Activated naive CD8-positive, alpha-beta T cell treated with anti-CD3 and anti-CD28 coated beads, Interleukin-2, amount 10 ng/mL, durations not matched to agents 7 days and 5 days (primary cell): ENCODE results near the gene LRRC56. TPM values are rescaled to one million over a fixed set of nuclear protein-coding genes. Genes with fewer than 3 reads are reported as not detected.
A peak's percentile ranks its signal among the peaks of the same experiment; 100 is the strongest.

Experiments
- ATAC-seq: fragments of 150-1000 bp; cut with Tn5 transposase; one replicate; pipeline ENCODE4 v1.10.0; 2021; ENCODE audit warnings: low read depth, moderate library complexity
- POLR2A ChIA-PET: fragments of 350-600 bp; sonication (Branson Sonifier 250); formaldehyde crosslinking; loops from one replicate; lab custom pipeline; 2021; ENCODE audit warnings: antibody characterized with exemption; lab: Charles Lee
- DNase-seq: peaks from one replicate; pipeline ENCODE4 v3.0.0; 2021
- H3K27ac Mint-ChIP-seq: one replicate; pipeline ENCODE4 v1.8.0; 2022; ENCODE audit warnings: mild to moderate bottlenecking, mixed read lengths
- H3K27me3 Mint-ChIP-seq: one replicate; pipeline ENCODE4 v1.8.0; 2022; ENCODE audit warnings: mild to moderate bottlenecking, moderate library complexity, mixed read lengths
- H3K36me3 Mint-ChIP-seq: one replicate; pipeline ENCODE4 v1.8.0; 2021; ENCODE audit warnings: mild to moderate bottlenecking, mixed read lengths
- H3K4me1 Mint-ChIP-seq: one replicate; pipeline ENCODE4 v1.8.0; 2021; ENCODE audit warnings: mixed read lengths
- H3K4me3 Mint-ChIP-seq: one replicate; pipeline ENCODE4 v1.8.0; 2022; ENCODE audit warnings: mild to moderate bottlenecking, moderate library complexity, mixed read lengths
- H3K9me3 Mint-ChIP-seq: one replicate; pipeline ENCODE4 v1.8.0; 2021; ENCODE audit warnings: mixed read lengths
- total RNA-seq, 2 experiments: library from RNA; stranded (reverse); gene quantifications; one replicate each; pipeline ENCODE4 v1.2.3, GENCODE V29; 2021

LRRC56 gene
- total RNA-seq, 2 experiments from 2014 or later, result 4.3 to 4.7 TPM

GRCh38 chr11:557328-558132 lies 20.2 kb downstream of the LRRC56 start:
- no peak for ATAC-seq
- Mint-ChIP-seq H3K4me1 (peaks cover 10% of the 10 kb centered on the region), H3K27me3 (peaks cover 18% of the 10 kb centered on the region), H3K9me3 (no peaks in the 10 kb centered on the region), H3K36me3 (no peaks in the 10 kb centered on the region), H3K27ac (no peak overlapping the region), H3K4me3 (no peak overlapping the region)
- peak; percentile 39 for DNase-seq
- POLR2A ChIA-PET, result interaction anchor here (1.2 to 4.2 kb wide), 5 partner anchors 11 to 165 kb away, joined by 3 to 26 read pairs (median 8); partner anchors contain the start of gene IRF7

GRCh38 chr11:558503-558902 lies 21.2 kb downstream of the LRRC56 start:
- Mint-ChIP-seq H3K27ac (no peak overlapping the region), H3K9me3 (no peaks in the 10 kb centered on the region), H3K4me3 (no peak overlapping the region), H3K36me3 (no peaks in the 10 kb centered on the region), H3K27me3 (peaks cover 18% of the 10 kb centered on the region), H3K4me1 (peaks cover 11% of the 10 kb centered on the region)
- POLR2A ChIA-PET, result interaction anchor here (0.9 kb wide), 1 partner anchor 23 kb away, joined by 4 read pairs; the partner anchor contains the start of gene HRAS
- DNase-seq (peak; percentile 38), ATAC-seq (no peak)

- POLR2A ChIA-PET, result interaction anchor here (0.9 to 1.9 kb wide), 4 partner anchors 9 to 53 kb away, joined by 4 to 7 read pairs (median 6); partner anchors contain the start of gene HRAS
- Mint-ChIP-seq H3K4me1 (peaks cover 13% of the 10 kb centered on the region), H3K36me3 (no peaks in the 10 kb centered on the region), H3K9me3 (no peaks in the 10 kb centered on the region), H3K27ac (no peak overlapping the region), H3K27me3 (peaks cover 18% of the 10 kb centered on the region), H3K4me3 (no peak overlapping the region)
- peak; percentile 46 for DNase-seq
- no peak for ATAC-seq
These were observed 21.8 kb downstream of the LRRC56 start for GRCh38 chr11:559020-559620.

GRCh38 chr11:559712-560304 lies 22.5 kb downstream of the LRRC56 start:
- Mint-ChIP-seq H3K27me3 (peaks cover 18% of the 10 kb centered on the region), H3K36me3 (peaks cover 4% of the 10 kb centered on the region), H3K9me3 (no peaks in the 10 kb centered on the region), H3K27ac (peak overlapping the region; percentile 23), H3K4me3 (peak overlapping the region; percentile 41), H3K4me1 (peaks cover 13% of the 10 kb centered on the region)
- POLR2A ChIA-PET, result interaction anchor here (0.9 to 1.9 kb wide), 7 partner anchors 9 to 166 kb away, joined by 3 to 7 read pairs (median 5); partner anchors contain the start of genes HRAS and PHRF1
- DNase-seq, result peak; percentile 43
- ATAC-seq, result no peak

GRCh38 chr11:560305-561147 lies 23.2 kb downstream of the LRRC56 start, which contains the start of the genes LMNTD2 and RASSF7:
LMNTD2 (minus strand) TSS chr11:560738; CDS start chr11:560716, 22 bp downstream.
RASSF7 (plus strand) TSS chr11:560970; CDS start chr11:561769, 799 bp downstream.
- Mint-ChIP-seq H3K4me1 (peaks cover 13% of the 10 kb centered on the region), H3K27me3 (peaks cover 18% of the 10 kb centered on the region), H3K27ac (peak within 1 kb of the TSS; percentile 80), H3K4me3 (peak within 1 kb of the TSS; percentile 93), H3K36me3 (peaks cover 4% of the 10 kb centered on the region), H3K9me3 (no peaks in the 10 kb centered on the region)
- POLR2A ChIA-PET, result interaction anchor here (1.0 to 1.9 kb wide), 7 partner anchors 8 to 165 kb away, joined by 3 to 15 read pairs (median 6); partner anchors contain the start of gene PHRF1
- ATAC-seq (peak; percentile 86), DNase-seq (peak; percentile 97)

GRCh38 chr11:561148-562003 lies 24.0 kb downstream of the LRRC56 start:
- Mint-ChIP-seq H3K27ac (peak overlapping the region; percentile 80), H3K4me1 (peaks cover 13% of the 10 kb centered on the region), H3K36me3 (peaks cover 4% of the 10 kb centered on the region), H3K27me3 (peaks cover 16% of the 10 kb centered on the region), H3K9me3 (no peaks in the 10 kb centered on the region), H3K4me3 (peak overlapping the region; percentile 93)
- no peak for DNase-seq
- ATAC-seq, result peak; percentile 51
- POLR2A ChIA-PET, result interaction anchor here (0.7 to 1.9 kb wide), 2 partner anchors 14 to 134 kb away, joined by 3 to 15 read pairs; partner anchors contain the start of genes PHRF1 and TMEM80

- POLR2A ChIA-PET, result interaction anchor here (0.7 to 1.9 kb wide), 2 partner anchors 13 to 134 kb away, joined by 3 to 15 read pairs; partner anchors contain the start of genes PHRF1 and TMEM80
- peaks cover 12% of the 10 kb centered on the region for H3K4me1 Mint-ChIP-seq
- H3K27ac Mint-ChIP-seq, result no peak overlapping the region
- DNase-seq (peak; percentile 32), ATAC-seq (no peak)
- peaks cover 8% of the 10 kb centered on the region for H3K27me3 Mint-ChIP-seq
- peaks cover 4% of the 10 kb centered on the region for H3K36me3 Mint-ChIP-seq
- peak overlapping the region; percentile 93 for H3K4me3 Mint-ChIP-seq
- H3K9me3 Mint-ChIP-seq, result no peaks in the 10 kb centered on the region
These were observed 24.8 kb downstream of the LRRC56 start for GRCh38 chr11:562046-562645.

GRCh38 chr11:563066-563811 lies 25.9 kb downstream of the LRRC56 start:
- POLR2A ChIA-PET, result interaction anchor here (1.9 kb wide), 1 partner anchor 12 kb away, joined by 8 read pairs; the partner anchor contains the start of gene PHRF1
- H3K4me3 Mint-ChIP-seq, result no peak overlapping the region

GRCh38 chr11:563812-564578 lies 26.7 kb downstream of the LRRC56 start:
- Mint-ChIP-seq H3K4me1 (peaks cover 14% of the 10 kb centered on the region), H3K27me3 (peaks cover under 1% of the 10 kb centered on the region), H3K9me3 (no peaks in the 10 kb centered on the region), H3K4me3 (peak overlapping the region; percentile 22), H3K27ac (no peak overlapping the region), H3K36me3 (peaks cover 7% of the 10 kb centered on the region)
- POLR2A ChIA-PET, result interaction anchor here (0.7 to 1.9 kb wide), 3 partner anchors 12 to 214 kb away, joined by 3 to 8 read pairs (median 4); partner anchors contain the start of gene PHRF1
- DNase-seq (peak; percentile 26), ATAC-seq (no peak)

More at GRCh38 chr11:563066-563811, 25.9 kb downstream of the LRRC56 start:
- Mint-ChIP-seq H3K4me1 (peaks cover 14% of the 10 kb centered on the region), H3K27me3 (peaks cover 3% of the 10 kb centered on the region), H3K9me3 (no peaks in the 10 kb centered on the region), H3K27ac (no peak overlapping the region), H3K36me3 (peaks cover 7% of the 10 kb centered on the region)
- ATAC-seq, result no peak
- no peak for DNase-seq

GRCh38 chr11:565921-566509 lies 28.7 kb downstream of the LRRC56 start:
- peaks cover 9% of the 10 kb centered on the region for H3K4me1 Mint-ChIP-seq
- H3K27ac Mint-ChIP-seq, result no peak overlapping the region
- H3K9me3 Mint-ChIP-seq, result no peaks in the 10 kb centered on the region
- POLR2A ChIA-PET, result interaction anchor here (1.2 to 3.4 kb wide), 2 partner anchors 10 to 12 kb away, joined by 5 to 18 read pairs; no protein-coding TSS in a partner anchor
- no peak for DNase-seq
- peaks cover 7% of the 10 kb centered on the region for H3K36me3 Mint-ChIP-seq
- H3K27me3 Mint-ChIP-seq, result no peaks in the 10 kb centered on the region
- H3K4me3 Mint-ChIP-seq, result peak overlapping the region; percentile 90
- ATAC-seq, result no peak
